Hematopoietic multipotent progenitor cell (in vitro differentiated cells): ENCODE results near the gene ATP6V0D1. TPM values are rescaled to one million over a fixed set of nuclear protein-coding genes. Genes with fewer than 3 reads are reported as not detected.
"Not testable (repeated sequence)": the region's sequence is repeated elsewhere in the genome, so short reads cannot be mapped to it uniquely, and the experiment has no call there.

ENCODE experiments used
- DNase-seq, 3 donors: peaks; one replicate each; pipeline ENCODE4 v3.0.0-alpha.2; 2011 to 2015; ENCODE audit warnings: low read depth in 2 of 3, low spot score in 2 of 3
- total RNA-seq: library from RNA; depleted of rRNA; stranded (reverse); fragments of >200 nt; gene quantifications from one replicate; pipeline ENCODE4 v1.2.3, GENCODE V29; 2012

ATP6V0D1 gene
- total RNA-seq, 1 donor: 153 TPM

GRCh38 chr16:67504031-67505021 lies 23.4 kb upstream of the ATP6V0D1 start:
- no peak for DNase-seq

DNA sequence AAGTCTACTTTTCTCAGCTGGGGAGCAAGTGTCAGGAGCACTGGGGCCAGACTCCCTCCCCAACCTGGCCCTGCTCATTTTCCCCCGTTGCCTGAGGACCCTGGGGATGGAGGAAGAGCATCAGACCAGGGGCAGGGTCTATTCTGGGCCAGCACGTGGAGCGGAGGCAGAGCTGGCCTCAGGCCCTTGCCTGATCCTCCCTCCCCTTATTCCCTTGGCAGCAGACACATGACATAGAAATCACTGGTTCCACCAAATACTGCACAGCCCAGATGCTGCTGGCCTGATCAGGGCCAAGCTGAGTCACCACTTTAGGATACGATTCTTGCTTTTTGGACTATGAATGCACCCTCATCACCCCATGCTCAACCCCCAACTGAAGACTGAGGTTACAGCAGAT lies 18.1 kb upstream of the ATP6V0D1 start:
- no peak for DNase-seq

GRCh38 chr16:67490335-67491096 lies 9.6 kb upstream of the ATP6V0D1 start:
- DNase-seq: no peak

GRCh38 chr16:67489401-67490083 lies 8.6 kb upstream of the ATP6V0D1 start:
- no peak for DNase-seq

DNA sequence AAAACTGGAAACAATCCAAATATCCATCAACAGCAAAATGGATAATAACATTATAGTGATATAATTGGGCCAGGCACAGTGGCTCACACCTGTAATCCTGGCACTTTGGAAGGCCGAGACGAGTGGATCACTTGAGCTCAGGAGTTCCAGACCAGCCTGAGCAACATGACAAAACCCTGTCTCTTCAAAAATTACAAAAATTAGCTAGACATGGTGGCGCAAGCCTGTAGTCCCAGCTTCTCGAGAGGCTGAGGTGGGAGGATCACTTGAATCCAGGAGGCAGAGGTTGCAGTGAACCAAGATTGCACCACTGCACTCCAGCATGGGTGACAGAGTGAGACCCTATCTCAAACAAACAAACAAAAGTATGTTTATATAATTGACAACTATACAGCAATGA lies 6.6 kb upstream of the ATP6V0D1 start:
- not testable (repeated sequence) for DNase-seq

- DNase-seq: no peak
Measured at GRCh38 chr16:67486805-67487204, 5.8 kb upstream of the ATP6V0D1 start.

GRCh38 chr16:67483731-67484525 lies 3.0 kb upstream of the ATP6V0D1 start:
- no peak for DNase-seq

GRCh38 chr16:67483150-67483549 lies 2.2 kb upstream of the ATP6V0D1 start, which contains the start of gene AGRP:
AGRP (minus strand) TSS chr16:67483547; CDS start chr16:67483398, 149 bp downstream.
- DNase-seq: no peak

DNA sequence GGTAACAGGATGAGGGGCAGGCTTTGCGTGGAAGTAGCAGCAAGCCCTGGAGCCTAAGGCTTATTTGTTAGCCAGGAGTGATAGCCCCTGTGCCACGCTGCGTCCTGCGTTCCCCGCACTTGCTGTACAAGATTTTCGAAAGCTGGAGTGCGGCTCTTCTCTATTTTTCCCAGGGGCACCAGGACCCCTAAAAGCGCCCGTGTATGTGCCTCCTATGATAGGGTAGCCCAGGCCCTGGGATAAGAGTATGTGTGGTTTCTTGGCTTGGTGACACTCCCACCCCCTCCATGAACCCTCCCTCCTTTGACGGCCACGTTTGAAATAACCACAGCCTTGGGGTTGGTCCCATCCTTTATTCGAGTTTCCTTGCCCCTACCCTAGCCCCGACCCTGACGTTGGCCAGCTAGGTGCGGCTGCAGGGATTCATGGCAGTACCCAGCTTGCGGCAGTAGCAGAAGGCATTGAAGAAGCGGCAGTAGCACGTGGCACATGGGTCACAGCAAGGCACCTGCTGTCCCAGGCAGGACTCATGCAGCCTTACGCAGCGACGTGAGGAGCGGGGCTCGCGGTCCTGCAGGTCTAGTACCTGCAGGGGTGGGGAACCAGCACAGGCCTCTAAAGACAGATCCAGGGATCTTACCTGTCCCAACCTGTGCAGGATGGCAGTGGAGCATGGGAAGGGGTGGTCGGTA lies 1.4 kb upstream of the ATP6V0D1 start:
- no peak for DNase-seq

GRCh38 chr16:67481561-67482232 lies 740 bp upstream of the ATP6V0D1 start:
- peak in 1 of 3 donors; percentile 15 for DNase-seq

- no peak for DNase-seq
Measured at GRCh38 chr16:67477960-67478554, 2.9 kb downstream of the ATP6V0D1 start.

DNA sequence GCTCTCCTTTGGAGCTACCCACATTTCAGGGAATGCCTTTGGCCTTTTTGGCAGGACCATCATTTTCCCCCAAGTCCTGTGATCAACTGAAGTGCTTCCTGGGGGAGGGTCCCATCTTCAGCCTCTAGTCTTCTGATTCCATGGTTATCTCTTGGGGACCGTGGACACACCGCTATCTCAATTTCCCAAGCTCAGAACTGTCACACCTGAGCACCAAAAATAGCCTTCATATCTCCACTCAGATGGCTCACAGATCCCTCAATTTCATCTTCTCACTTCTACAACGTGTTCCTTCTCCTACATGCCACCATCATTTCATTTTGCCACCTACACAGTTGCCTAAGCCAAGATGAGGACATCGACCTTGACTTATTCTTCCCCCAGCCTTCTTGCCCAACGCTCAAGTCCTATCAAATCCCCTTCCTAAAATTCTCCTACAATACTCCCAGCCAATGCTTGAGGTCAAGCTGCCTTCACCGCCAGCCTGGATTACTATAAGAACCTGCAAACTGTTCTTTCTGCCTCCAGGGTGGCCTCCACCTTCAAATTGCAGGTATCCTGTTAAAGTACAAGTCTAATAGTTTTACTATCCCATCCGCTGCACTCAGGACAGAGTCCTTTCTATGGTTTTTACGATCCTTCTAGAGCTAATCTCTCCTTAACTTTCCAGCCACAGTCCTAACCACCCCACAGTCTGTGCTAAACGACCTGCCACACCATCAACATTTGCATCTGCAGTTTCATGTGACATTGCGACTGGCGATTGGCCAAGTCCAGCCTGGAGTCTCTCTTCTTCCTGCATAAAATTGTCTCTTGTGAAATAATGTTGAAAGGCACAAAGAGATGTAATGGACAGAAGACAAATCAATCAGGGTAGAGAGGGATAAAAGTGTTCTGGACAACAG lies 6.2 kb downstream of the ATP6V0D1 start:
- DNase-seq: no peak

DNA sequence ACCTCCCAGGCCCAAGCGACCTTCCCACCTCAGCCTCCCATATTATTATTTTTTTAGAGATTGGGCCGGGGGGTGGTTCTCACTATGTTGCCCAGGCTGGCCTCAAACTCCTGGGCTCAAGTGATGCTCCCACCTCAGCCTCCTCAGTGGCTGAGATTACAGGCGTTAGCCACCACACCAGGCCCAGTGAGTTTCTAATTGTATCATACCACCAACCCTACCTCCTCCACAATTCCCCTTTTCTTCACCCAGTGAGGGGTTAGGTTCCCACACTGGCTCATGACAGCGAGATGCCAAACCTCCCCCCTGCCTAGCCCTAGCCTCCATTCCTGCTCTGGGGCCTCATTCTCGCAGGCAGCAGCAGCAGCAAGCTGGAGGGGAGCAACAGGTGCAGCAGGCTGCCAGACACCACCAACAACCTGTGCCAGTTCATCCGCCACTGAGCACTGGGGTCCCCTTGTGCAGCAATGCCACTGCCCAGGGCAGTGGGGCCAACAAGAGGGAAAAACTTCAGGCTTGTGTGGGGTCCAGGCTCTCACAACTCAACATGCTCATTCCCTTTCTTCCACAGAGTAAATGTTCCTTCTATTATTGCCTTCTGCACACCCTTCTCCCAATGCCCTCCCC lies 9.1 kb downstream of the ATP6V0D1 start:
- DNase-seq: no peak

DNA sequence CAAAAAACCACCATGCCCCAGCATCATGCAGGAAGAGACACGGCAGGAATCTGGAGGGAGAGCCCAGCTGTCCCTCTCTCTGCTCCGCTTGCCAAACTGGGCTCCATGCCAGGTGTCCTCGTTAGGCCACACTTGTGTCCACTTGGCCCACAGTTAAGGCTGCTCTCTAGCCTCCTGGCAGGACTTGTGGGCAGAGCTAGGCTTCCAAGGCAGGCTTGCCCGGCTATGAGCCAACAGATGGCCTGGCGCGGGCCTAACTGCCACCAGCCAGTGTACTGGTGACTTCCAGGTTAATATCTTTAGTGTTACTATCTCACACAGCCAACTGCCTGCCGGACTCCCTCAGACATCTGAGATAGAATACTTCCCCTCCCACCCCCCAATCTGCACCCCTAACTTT lies 10.6 kb downstream of the ATP6V0D1 start:
- no peak for DNase-seq

DNA sequence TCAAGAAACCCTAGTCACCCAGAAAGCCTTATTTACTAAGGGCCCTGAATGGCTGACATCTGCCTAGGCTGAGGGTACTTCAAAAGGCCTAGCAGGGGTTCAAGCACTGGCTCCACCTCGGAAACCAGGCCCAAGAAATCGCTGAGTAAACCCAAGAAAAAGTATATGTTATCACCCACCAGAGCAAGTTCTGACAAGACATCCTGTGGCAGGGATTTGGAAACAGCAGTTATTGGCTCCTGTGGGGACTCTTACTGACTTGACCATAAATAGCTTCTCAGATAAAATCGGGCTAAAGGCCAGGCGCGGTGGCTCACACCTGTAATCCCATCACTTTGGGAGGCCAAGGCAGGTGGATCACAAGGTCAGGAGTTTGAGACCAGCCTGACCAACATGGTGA lies 12.2 kb downstream of the ATP6V0D1 start:
- DNase-seq: no peak

- no peak for DNase-seq
Measured at GRCh38 chr16:67466581-67466980, 14.4 kb downstream of the ATP6V0D1 start.

DNA sequence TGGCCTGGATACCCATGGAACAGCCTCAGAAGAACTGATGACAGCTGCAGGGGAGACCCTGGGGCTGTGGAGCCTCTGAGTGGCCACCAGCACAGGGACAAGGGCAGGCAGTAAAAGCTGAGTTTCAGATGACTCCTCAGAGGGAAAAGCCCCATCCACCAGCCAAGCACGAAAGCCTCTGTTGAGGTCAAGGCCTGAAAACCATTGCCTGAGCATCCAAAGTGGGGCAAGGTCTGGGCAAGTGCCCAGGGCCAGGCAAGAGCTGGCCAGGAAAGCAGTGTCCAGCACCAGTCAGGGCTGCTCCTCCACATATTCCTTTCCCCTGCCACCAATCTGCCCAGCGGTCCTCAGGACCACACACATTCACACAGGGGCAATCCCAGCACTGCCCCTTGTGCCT lies 16.4 kb downstream of the ATP6V0D1 start:
- DNase-seq: no peak
